Cardiac muscle cell (in vitro differentiated cells and primary cell): ENCODE measurements around the gene GRB10. TPM values are rescaled to one million over a fixed set of nuclear protein-coding genes. Genes with fewer than 3 reads are reported as not detected.
A peak's percentile ranks its signal among the peaks of the same experiment; 100 is the strongest.

Source experiments
- DNase-seq, 2 donors: peaks; one replicate each; pipeline versions ENCODE4 v3.0.0 to v3.0.0-alpha.2; 2010 to 2017; ENCODE audit warnings: low read depth in 1 of 2, low spot score in 1 of 2
- H3K27ac ChIP-seq: fragments of 200-600 bp; sonication (generic); 2 replicates; pipeline ENCODE4 v1.5.1; 2016
- H3K27me3 ChIP-seq: fragments of 200-600 bp; sonication (generic); 2 replicates; pipeline ENCODE4 v1.6.0; 2016; ENCODE audit warnings: control low read depth
- H3K36me3 ChIP-seq: fragments of 200-600 bp; sonication (generic); 2 replicates; pipeline ENCODE4 v1.5.1; 2016; ENCODE audit warnings: control low read depth
- H3K4me1 ChIP-seq: fragments of 200-600 bp; sonication (generic); 2 replicates; pipeline ENCODE4 v1.8.1; 2017; ENCODE audit warnings: low read depth, mild to moderate bottlenecking, mixed run types
- H3K4me3 ChIP-seq: fragments of 200-600 bp; sonication (generic); 2 replicates; pipeline ENCODE4 v1.5.1; 2016; ENCODE audit warnings: mild to moderate bottlenecking
- H3K9me3 ChIP-seq: fragments of 200-600 bp; sonication (generic); 2 replicates; pipeline ENCODE4 v1.5.1; 2017; ENCODE audit warnings: low read depth, mild to moderate bottlenecking, control low read depth
- CTCF ChIP-seq: IDR thresholded peaks from 2 replicates; pipeline ENCODE4 v1.5.1; 2012; ENCODE audit warnings: low read depth, mild to moderate bottlenecking, low read length
- polyA plus RNA-seq: library from polyadenylated mRNA; unstranded; fragments of >200 nt; fragmentation: Nextera tagmentation; extraction: Ambion mirVana; gene quantifications from 2 replicates; pipeline ENCODE4 v1.2.1, GENCODE V29; 2016
- total RNA-seq: library from RNA; depleted of rRNA; stranded (reverse); fragments of >200 nt; gene quantifications from 2 replicates; pipeline ENCODE4 v1.2.3, GENCODE V29; 2016

Gene GRB10
- total and polyA plus RNA-seq, 2 experiments from 2014 or later, result 9.9 to 25.3 TPM

- H3K36me3 ChIP-seq, result no peaks in the 10 kb centered on the region
- peaks cover 54% of the 10 kb centered on the region for H3K4me1 ChIP-seq
- H3K9me3 ChIP-seq, result no peaks in the 10 kb centered on the region
- peak overlapping the region; percentile 79 for H3K27ac ChIP-seq
- TF ChIP-seq CTCF, result no peak
- H3K27me3 ChIP-seq, result no peaks in the 10 kb centered on the region
- peak; percentile 40 to 91 for DNase-seq
- H3K4me3 ChIP-seq, result no peak overlapping the region
Measured at GRCh38 chr7:50621973-50622490, 160.7 kb downstream of the GRB10 start.

GRCh38 chr7:50621206-50621605 is 161.5 kb downstream of the GRB10 start:
- TF ChIP-seq CTCF, result no peak
- Histone ChIP-seq H3K4me3 (no peak overlapping the region), H3K9me3 (no peaks in the 10 kb centered on the region), H3K27me3 (no peaks in the 10 kb centered on the region), H3K27ac (peak overlapping the region; percentile 13), H3K4me1 (peaks cover 54% of the 10 kb centered on the region), H3K36me3 (no peaks in the 10 kb centered on the region)
- no peak for DNase-seq

- no peak for TF ChIP-seq CTCF
- Histone ChIP-seq H3K4me3 (no peak overlapping the region), H3K4me1 (peaks cover 47% of the 10 kb centered on the region), H3K27ac (no peak overlapping the region), H3K36me3 (no peaks in the 10 kb centered on the region), H3K27me3 (no peaks in the 10 kb centered on the region), H3K9me3 (no peaks in the 10 kb centered on the region)
- peak in 1 of 2 donors; percentile 15 for DNase-seq
Measured at GRCh38 chr7:50620433-50620832, 162.3 kb downstream of the GRB10 start.

GRCh38 chr7:50619684-50620083 is 163.0 kb downstream of the GRB10 start:
- Histone ChIP-seq H3K9me3 (no peaks in the 10 kb centered on the region), H3K27ac (no peak overlapping the region), H3K36me3 (no peaks in the 10 kb centered on the region), H3K27me3 (no peaks in the 10 kb centered on the region), H3K4me1 (peaks cover 40% of the 10 kb centered on the region), H3K4me3 (no peak overlapping the region)
- TF ChIP-seq CTCF, result no peak
- no peak for DNase-seq

- Histone ChIP-seq H3K36me3 (no peaks in the 10 kb centered on the region), H3K9me3 (no peaks in the 10 kb centered on the region), H3K27ac (no peak overlapping the region), H3K4me1 (peaks cover 26% of the 10 kb centered on the region), H3K27me3 (no peaks in the 10 kb centered on the region), H3K4me3 (no peak overlapping the region)
- TF ChIP-seq CTCF, result no peak
- no peak for DNase-seq
Measured at GRCh38 chr7:50618281-50618680, 164.4 kb downstream of the GRB10 start.

- DNase-seq, result no peak
- peaks cover 8% of the 10 kb centered on the region for H3K4me1 ChIP-seq
- no peak for TF ChIP-seq CTCF
- H3K27me3 ChIP-seq, result no peaks in the 10 kb centered on the region
- no peak overlapping the region for H3K27ac ChIP-seq
- no peaks in the 10 kb centered on the region for H3K36me3 ChIP-seq
- no peak overlapping the region for H3K4me3 ChIP-seq
- no peaks in the 10 kb centered on the region for H3K9me3 ChIP-seq
Measured at GRCh38 chr7:50615519-50616080, 167.1 kb downstream of the GRB10 start.
